ENCODE results near the gene KCTD21. TPM values are rescaled to one million over a fixed set of nuclear protein-coding genes. Genes with fewer than 3 reads are reported as not detected.

Gene KCTD21
- total RNA-seq, 2 donors from 2014 or later = 7.5 to 9.2 TPM

DNA sequence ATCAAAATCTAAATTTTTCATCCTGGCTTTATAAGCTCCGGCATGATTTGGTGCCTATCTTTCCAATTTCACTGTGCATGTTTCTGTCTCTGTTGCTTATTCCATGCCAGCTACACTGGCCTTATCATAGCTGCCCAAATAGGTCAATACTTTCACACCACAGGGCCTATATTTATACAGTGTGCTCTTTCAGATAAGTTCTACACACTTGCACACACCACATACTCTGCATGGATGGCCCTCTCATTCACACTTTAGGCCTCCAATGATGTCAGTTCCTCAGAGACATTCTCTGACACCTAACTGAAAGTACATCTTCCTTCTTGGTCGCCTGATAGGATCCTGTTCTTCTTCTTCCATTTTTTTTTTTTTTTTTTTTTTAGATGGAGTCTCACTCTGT is 56.0 kb downstream of the KCTD21 start:
- H3K27ac ChIP-seq = no peak overlapping the region
- intact Hi-C loops (cut with DNase I) = no loop called here
- TF ChIP-seq, protein P1, sequence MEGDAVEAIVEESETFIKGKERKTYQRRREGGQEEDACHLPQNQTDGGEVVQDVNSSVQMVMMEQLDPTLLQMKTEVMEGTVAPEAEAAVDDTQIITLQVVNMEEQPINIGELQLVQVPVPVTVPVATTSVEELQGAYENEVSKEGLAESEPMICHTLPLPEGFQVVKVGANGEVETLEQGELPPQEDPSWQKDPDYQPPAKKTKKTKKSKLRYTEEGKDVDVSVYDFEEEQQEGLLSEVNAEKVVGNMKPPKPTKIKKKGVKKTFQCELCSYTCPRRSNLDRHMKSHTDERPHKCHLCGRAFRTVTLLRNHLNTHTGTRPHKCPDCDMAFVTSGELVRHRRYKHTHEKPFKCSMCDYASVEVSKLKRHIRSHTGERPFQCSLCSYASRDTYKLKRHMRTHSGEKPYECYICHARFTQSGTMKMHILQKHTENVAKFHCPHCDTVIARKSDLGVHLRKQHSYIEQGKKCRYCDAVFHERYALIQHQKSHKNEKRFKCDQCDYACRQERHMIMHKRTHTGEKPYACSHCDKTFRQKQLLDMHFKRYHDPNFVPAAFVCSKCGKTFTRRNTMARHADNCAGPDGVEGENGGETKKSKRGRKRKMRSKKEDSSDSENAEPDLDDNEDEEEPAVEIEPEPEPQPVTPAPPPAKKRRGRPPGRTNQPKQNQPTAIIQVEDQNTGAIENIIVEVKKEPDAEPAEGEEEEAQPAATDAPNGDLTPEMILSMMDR (IDR thresholded peaks at IDR 0.05) = no peak
- H3K27me3 ChIP-seq = no peaks in the 10 kb centered on the region
- H3K36me3 ChIP-seq = no peaks in the 10 kb centered on the region
- no peak overlapping the region for H3K4me3 ChIP-seq
- H3K9me3 ChIP-seq = no peaks in the 10 kb centered on the region
- no peak overlapping the region for H3K9ac ChIP-seq (ENCODE audit: low read depth in 2 of 2, low read length in 2 of 2)
- no peak for DNase-seq
- no peaks in the 10 kb centered on the region for H3K4me1 ChIP-seq

DNA sequence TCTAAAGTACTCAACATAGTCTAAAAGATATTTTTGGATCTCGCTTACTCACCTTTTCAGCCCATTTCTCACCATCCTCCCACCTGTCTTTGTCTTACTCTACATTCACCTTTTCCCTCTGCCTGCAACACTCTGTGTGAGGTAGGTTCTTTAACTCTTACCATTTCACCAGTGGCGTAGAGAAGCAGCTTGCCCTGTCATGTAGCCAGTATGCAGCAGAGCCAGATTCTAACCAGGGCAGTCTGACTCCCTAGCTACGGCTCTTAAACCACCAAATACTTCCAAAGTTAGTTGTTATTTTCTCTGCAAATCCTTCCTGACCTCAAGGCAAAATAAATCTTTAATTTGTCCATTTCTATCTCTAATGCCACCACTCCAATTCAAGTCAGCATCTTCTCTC is 56.5 kb downstream of the KCTD21 start:
- Histone ChIP-seq H3K9ac (ENCODE audit: low read depth in 2 of 2, low read length in 2 of 2) (no peak overlapping the region), H3K36me3 (no peaks in the 10 kb centered on the region), H3K4me3 (no peak overlapping the region), H3K27me3 (no peaks in the 10 kb centered on the region), H3K27ac (no peak overlapping the region), H3K4me1 (no peaks in the 10 kb centered on the region), H3K9me3 (no peaks in the 10 kb centered on the region)
- intact Hi-C loops (cut with DNase I) = no loop called here
- TF ChIP-seq, protein P1 (IDR thresholded peaks at IDR 0.05) = no peak
- DNase-seq = no peak

DNA sequence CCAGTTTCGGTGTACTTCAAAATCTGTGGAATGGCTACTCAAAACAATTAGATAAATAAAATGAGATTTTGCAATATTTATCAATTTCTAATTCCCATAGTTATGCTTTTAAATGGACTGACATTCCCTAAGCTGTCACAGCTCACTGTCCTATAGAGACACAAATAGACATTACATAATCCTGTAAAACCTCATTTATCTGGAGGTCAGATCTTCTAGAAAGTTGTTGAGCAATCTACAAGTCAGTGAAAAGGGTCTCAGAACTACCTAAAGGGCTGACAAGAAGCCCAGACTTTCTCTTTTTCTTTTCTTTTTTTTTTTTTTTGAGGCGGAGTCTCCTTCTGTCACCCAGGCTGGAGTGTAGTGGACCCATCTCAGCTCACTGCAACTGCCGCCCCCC is 61.0 kb downstream of the KCTD21 start:
- DNase-seq = no peak
- intact Hi-C loops (cut with DNase I) = no loop called here
- Histone ChIP-seq H3K4me1 (no peaks in the 10 kb centered on the region), H3K9ac (ENCODE audit: low read depth in 2 of 2, low read length in 2 of 2) (no peak overlapping the region), H3K27ac (no peak overlapping the region), H3K27me3 (no peaks in the 10 kb centered on the region), H3K4me3 (no peak overlapping the region), H3K36me3 (no peaks in the 10 kb centered on the region), H3K9me3 (no peaks in the 10 kb centered on the region)
- TF ChIP-seq, protein P1 (IDR thresholded peaks at IDR 0.05) = no peak

Other genes starting within 250 kb of the KCTD21 start
- gene INTS4, start 194.0 kb downstream of the KCTD21 start, total RNA-seq = 10 to 100 TPM; 21.5 to 28.0 TPM
- 10 to 100 TPM; 19.5 to 19.7 TPM for gene KCTD14, start 165.3 kb downstream of the KCTD21 start, total RNA-seq
- gene THRSP, start 124.8 kb downstream of the KCTD21 start, total RNA-seq = under 1 TPM in 1 of 2 donors, not detected in 1; 0.61 TPM
- gene NDUFC2, start 108.8 kb downstream of the KCTD21 start, total RNA-seq = 100 to 1,000 TPM; 226 to 288 TPM
- gene ALG8, start 49.0 kb downstream of the KCTD21 start, total RNA-seq = 10 to 100 TPM; 22.7 to 40.1 TPM
- 1 to 10 TPM; 5.2 to 5.6 TPM for gene USP35, start 293 bp upstream of the KCTD21 start, total RNA-seq
- 10 to 100 TPM; 20.0 to 21.1 TPM for gene GAB2, start 229.2 kb upstream of the KCTD21 start, total RNA-seq